GM19468 (cell line): Measurements from ENCODE around the gene DEPDC5.

Source experiments
- ATAC-seq: cut with Tn5 transposase; IDR thresholded peaks from one replicate; pipeline ENCODE4 v1.9.1; 2021; ENCODE audit warnings: mild to moderate bottlenecking, moderate library complexity, moderate number of reproducible peaks; ENCODE audit not compliant: unreplicated experiment; ENCODE audit errors: extremely low read depth

DEPDC5 gene

GRCh38 chr22:31943206-31943977, 189.6 kb downstream of the DEPDC5 start:
- peak; percentile 8 for ATAC-seq

GRCh38 chr22:31943978-31944699, 190.3 kb downstream of the DEPDC5 start, which contains the start of gene YWHAH:
Gene YWHAH (plus strand): TSS chr22:31944535. CDS start chr22:31944734, 199 bp downstream.
- ATAC-seq, result peak; percentile 38

DNA sequence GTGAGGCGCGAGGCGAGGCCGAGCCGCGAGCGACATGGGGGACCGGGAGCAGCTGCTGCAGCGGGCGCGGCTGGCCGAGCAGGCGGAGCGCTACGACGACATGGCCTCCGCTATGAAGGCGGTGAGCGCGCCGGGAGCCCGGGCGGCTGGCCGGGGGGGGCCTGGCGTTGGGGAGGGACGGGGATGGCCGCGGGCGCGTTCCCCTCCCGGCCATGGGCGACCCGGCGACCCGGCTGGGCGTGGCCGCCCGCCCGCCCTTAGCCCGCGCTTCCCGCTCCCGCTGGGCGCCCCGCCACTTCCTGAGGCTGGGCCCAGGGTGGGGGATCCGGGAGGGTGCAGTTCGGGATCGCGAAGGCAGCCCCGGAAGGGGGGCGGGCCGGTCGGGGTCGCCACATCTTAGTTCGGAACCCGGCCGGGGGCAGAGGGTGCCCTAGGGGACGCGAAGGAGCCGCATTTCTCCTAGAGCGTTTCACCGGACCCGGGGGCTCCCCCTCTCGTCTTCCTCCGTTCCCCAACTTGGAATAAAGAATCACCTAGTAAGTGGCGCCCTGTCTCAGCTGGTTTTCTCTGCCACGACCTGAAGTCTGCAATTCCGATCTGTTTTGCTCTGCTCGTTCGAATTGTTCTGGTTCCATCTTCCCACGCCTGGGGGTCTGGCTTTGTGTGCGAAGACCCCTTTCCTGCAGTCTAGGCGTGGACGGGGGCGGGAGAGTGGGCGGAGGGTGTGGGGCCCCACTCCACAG, 191.1 kb downstream of the DEPDC5 start:
- no peak for ATAC-seq

DNA sequence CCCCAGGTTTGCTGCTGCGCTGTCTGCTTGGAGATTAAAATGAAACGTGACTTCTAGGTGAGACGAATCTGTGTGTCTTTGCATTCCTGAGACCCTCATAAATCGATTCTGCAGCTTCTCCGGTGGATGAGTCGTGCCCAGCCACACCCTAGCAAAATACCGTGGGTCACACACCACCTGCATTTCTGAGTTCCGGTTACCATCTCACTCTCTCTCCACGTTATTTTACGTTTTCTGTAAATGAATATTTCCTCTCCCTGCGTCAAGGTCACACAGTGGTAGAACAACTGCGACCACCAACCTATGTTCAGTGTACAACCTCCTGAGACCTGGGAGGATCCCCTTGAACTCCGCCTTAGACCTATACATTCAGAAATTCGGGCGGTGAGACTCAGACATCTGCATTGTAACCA, 191.6 kb downstream of the DEPDC5 start:
- ATAC-seq, result no peak

DNA sequence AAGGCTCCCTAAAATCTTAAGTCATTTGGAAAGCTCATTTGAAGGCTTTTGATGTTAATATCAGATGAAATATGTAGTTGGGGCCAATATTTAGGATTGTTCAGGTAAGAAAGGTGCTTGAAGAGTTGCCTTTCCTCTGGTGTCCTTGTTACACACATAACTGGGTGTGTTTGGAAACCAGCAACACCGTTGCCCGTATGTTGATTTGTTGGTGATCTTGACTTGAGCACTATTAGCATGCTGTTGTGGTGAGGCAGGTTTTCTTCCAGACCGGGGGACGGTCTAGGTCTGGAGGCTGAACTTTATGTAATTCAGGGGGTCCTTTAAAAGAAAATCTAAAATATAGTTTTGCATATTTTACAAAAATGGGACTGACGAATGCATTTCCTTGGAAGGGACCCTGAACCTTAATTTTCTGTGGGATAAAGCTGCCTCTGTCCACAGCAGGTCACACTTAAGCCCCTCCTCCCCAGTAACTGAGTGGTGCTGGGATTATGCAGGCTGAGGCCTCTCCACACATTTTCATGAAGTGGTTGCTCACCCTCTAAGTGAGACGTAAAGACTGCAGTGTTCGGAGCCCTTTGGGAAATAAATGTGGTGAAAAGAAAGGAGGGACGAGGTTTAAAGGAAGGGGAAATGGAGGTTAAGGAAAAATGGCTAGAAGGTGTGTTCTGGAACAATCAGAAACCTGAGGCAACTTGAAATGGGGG, 192.3 kb downstream of the DEPDC5 start:
- ATAC-seq, result no peak

DNA sequence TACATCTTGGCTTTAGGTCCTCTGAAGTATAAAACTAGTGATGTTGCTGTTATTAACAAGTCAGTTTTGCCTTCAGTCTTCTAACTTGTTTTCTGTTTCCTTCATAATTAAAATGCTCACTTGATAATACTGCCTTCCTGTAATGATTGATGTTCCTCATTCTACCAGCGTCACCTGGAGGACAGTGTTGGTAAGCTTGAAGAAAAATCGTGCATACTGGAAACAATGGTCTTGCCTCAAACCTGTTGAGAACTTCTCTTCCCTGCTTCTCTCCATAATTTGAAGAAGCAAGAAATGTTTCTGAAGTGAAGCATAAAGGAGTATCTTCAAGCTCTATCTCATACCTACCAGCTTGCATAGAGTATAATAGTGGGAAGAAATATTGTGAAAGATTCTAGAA, 193.5 kb downstream of the DEPDC5 start:
- ATAC-seq, result no peak

DNA sequence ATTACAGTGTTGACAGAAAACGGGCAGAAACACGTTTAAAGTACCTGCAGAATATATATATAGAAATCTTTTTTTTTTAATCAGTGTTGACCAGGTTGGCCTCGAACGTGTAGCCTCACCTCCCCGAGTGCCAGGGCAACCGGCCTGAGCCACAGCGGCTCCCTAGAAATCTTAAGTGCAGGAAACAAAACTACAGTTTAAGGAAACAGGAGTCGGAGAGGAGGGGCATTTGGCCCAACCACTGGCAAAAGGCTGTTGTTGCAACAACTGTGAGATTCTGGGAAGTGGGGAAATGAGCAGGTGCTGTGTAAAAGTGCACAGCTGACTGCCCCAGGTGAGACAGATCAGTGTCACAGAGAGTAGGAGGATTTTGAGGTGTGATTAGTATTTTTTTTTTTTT, 194.2 kb downstream of the DEPDC5 start:
- ATAC-seq, result no peak

DNA sequence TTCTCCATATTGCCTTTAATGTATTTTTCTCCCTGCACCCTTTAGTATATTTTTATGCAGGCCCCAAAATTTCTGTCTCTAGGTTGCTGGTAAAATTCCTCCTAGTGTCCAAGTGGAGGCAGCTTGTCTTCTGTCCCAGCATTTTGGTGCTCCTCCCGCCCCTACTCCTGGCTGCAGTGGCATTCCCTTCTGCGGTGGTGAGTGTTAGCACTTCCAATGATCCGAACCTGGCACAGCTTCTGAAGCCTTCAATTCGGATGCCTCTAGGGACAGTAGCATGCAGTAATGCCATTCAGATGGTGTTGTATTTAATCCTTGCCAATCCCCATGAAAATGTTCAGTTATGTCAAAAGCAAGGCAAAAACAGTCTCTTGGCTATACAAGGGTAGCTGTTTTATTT, 196.4 kb downstream of the DEPDC5 start:
- ATAC-seq, result no peak

- ATAC-seq, result no peak
Observed at GRCh38 chr22:31951194-31952093, 197.6 kb downstream of the DEPDC5 start.

GRCh38 chr22:31952094-31952401, 198.2 kb downstream of the DEPDC5 start:
- no peak for ATAC-seq

DNA sequence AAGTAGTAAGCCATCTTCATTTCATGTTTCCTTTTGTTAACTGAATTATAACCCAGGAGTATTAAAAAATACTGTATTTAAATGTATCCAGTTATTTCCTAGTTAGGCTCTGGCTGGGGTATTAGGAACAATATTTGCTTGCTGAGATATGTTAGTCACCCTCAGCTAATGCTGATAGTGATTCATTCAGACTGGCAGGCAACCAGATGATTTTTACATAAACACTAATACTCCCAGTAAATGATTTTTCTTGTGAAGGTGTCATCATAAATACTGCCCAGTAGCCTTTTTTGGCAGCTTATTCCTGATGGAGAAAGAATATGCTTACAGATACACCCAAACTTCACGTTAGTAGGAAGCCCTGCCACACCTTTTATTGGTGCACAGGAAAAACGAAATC, 198.7 kb downstream of the DEPDC5 start:
- ATAC-seq, result no peak

GRCh38 chr22:31953261-31953660, 199.4 kb downstream of the DEPDC5 start:
- ATAC-seq, result no peak

- ATAC-seq, result no peak
Observed at GRCh38 chr22:31954535-31955523, 201.0 kb downstream of the DEPDC5 start.

GRCh38 chr22:31956360-31956759, 202.5 kb downstream of the DEPDC5 start:
- ATAC-seq, result no peak
